SU-DHL-6 (cell line): Measurements from ENCODE around the gene ITGA1.
"Not testable (repeated sequence)": the region's sequence is repeated elsewhere in the genome, so short reads cannot be mapped to it uniquely, and the experiment has no call there.

ENCODE experiments used
- H2AFZ ChIP-seq: fragments of 200-600 bp; sonication (generic); 2 replicates; pipeline ENCODE4 v1.6.1; 2014; ENCODE audit warnings: low read depth, mild to moderate bottlenecking, moderate library complexity, mixed read lengths, antibody characterized with exemption, low read length; ENCODE audit not compliant: severe bottlenecking
- H3F3A ChIP-seq: fragments of 200-600 bp; shearing (Covaris generic); 2 replicates; pipeline ENCODE4 v1.6.0; 2016; ENCODE audit warnings: antibody characterized with exemption, mild to moderate bottlenecking; ENCODE audit not compliant: insufficient read depth
- H3K27ac ChIP-seq: fragments of 200-600 bp; sonication (generic); 2 replicates; pipeline ENCODE4 v1.5.1; 2016; ENCODE audit warnings: low read depth, mild to moderate bottlenecking, low read length, moderate library complexity, mixed read lengths
- H3K27me3 ChIP-seq: fragments of 200-600 bp; sonication (generic), shearing (Covaris generic); 2 replicates; pipeline ENCODE4 v1.6.0; 2014; ENCODE audit warnings: mild to moderate bottlenecking, low read length
- H3K36me3 ChIP-seq: fragments of 200-600 bp; sonication (generic); 2 replicates; pipeline ENCODE4 v1.6.1; 2014; ENCODE audit warnings: mild to moderate bottlenecking, low read length, mixed read lengths
- H3K4me2 ChIP-seq: fragments of 300-600, 200-600 bp; shearing (Covaris generic), sonication (generic); 2 replicates; pipeline ENCODE4 v1.6.0; 2014; ENCODE audit warnings: low read length, low read depth, mild to moderate bottlenecking; ENCODE audit not compliant: poor library complexity, severe bottlenecking
- H3K4me3 ChIP-seq: fragments of 200-600 bp; sonication (generic); 2 replicates; pipeline ENCODE4 v1.5.1; 2014; ENCODE audit warnings: antibody characterized with exemption, low read length, mild to moderate bottlenecking, mixed read lengths; ENCODE audit not compliant: insufficient read depth, poor library complexity, severe bottlenecking
- H3K79me2 ChIP-seq: fragments of 200-600 bp; sonication (generic); 2 replicates; pipeline ENCODE4 v1.6.1; 2014; ENCODE audit warnings: mild to moderate bottlenecking, low read length, moderate library complexity; ENCODE audit not compliant: insufficient read depth
- H3K9ac ChIP-seq: fragments of 200-600 bp; sonication (generic); 2 replicates; pipeline ENCODE4 v1.7.0; 2014; ENCODE audit warnings: mild to moderate bottlenecking, low read length
- H3K9me2 ChIP-seq: fragments of 200-600 bp; sonication (generic); replicated peaks from 2 replicates; pipeline ENCODE4 v1.6.1; 2014; ENCODE audit warnings: low read length; ENCODE audit not compliant: insufficient read depth
- H3K9me3 ChIP-seq: fragments of 200-600 bp; sonication (generic); 2 replicates; pipeline ENCODE4 v1.6.1; 2014; ENCODE audit warnings: low read length, mixed read lengths; ENCODE audit not compliant: insufficient read depth
- H4K20me1 ChIP-seq: fragments of 200-600 bp; sonication (generic); 2 replicates; pipeline ENCODE4 v1.6.1; 2014; ENCODE audit warnings: low read depth, mild to moderate bottlenecking, antibody characterized with exemption, low read length, moderate library complexity, mixed read lengths
- CTCF ChIP-seq: fragments of 200-600 bp; sonication (generic); IDR thresholded peaks from one replicate; pipeline ENCODE4 v1.5.1; 2017; ENCODE audit warnings: antibody characterized with exemption, mild to moderate bottlenecking, low read length, moderate library complexity; ENCODE audit not compliant: insufficient read depth, poor library complexity, severe bottlenecking
- EZH2phosphoT487 ChIP-seq: fragments of 200-600 bp; sonication (generic), shearing (Covaris generic); conservative IDR thresholded peaks from 2 replicates; pipeline ENCODE4 v1.6.1; 2018; ENCODE audit warnings: mild to moderate bottlenecking, antibody characterized with exemption, low read length, moderate library complexity, mixed read lengths

The ITGA1 gene

GRCh38 chr5:52846182-52846842 lies 58.6 kb downstream of the ITGA1 start:
- Histone ChIP-seq H3K79me2 (no peaks in the 10 kb centered on the region), H3K4me3 (no peak overlapping the region), H3K36me3 (no peaks in the 10 kb centered on the region)

GRCh38 chr5:52848688-52849087 lies 61.0 kb downstream of the ITGA1 start:
- not testable (repeated sequence) for H3K79me2 ChIP-seq, H4K20me1 ChIP-seq, H3K4me3 ChIP-seq, H3K36me3 ChIP-seq, H3K4me2 ChIP-seq, H2AFZ ChIP-seq, H3K9me2 ChIP-seq, H3K9ac ChIP-seq, H3F3A ChIP-seq, H3K27me3 ChIP-seq, H3K27ac ChIP-seq, H3K9me3 ChIP-seq

More at GRCh38 chr5:52846182-52846842, 58.6 kb downstream of the ITGA1 start:
- Histone ChIP-seq H3K4me2 (no peak overlapping the region), H3K9me3 (no peaks in the 10 kb centered on the region), H4K20me1 (no peaks in the 10 kb centered on the region), H3K27me3 (no peaks in the 10 kb centered on the region; the same call in 1 of the 2 replicates), H2AFZ (no peak overlapping the region), H3K9ac (no peak overlapping the region), H3F3A (no peaks in the 10 kb centered on the region), H3K9me2 (no peaks in the 10 kb centered on the region), H3K27ac (no peak overlapping the region)
- TF ChIP-seq CTCF: no peak
- TF ChIP-seq EZH2phosphoT487: no peak

- H3K9me2 ChIP-seq: no peaks in the 10 kb centered on the region
- no peaks in the 10 kb centered on the region for H3K9me3 ChIP-seq
- H3K27me3 ChIP-seq: no peaks in the 10 kb centered on the region
- no peaks in the 10 kb centered on the region for H4K20me1 ChIP-seq
- no peak overlapping the region for H3K4me2 ChIP-seq
- H3K9ac ChIP-seq: no peak overlapping the region
- no peak overlapping the region for H3K4me3 ChIP-seq
- no peak for TF ChIP-seq EZH2phosphoT487
- TF ChIP-seq CTCF: no peak
- no peaks in the 10 kb centered on the region for H3K79me2 ChIP-seq
- H3K27ac ChIP-seq: no peak overlapping the region
- H3F3A ChIP-seq: no peaks in the 10 kb centered on the region
- H2AFZ ChIP-seq: no peak overlapping the region
- no peaks in the 10 kb centered on the region for H3K36me3 ChIP-seq
Measured at GRCh38 chr5:52849544-52849943, 61.8 kb downstream of the ITGA1 start.

- H3K27ac ChIP-seq: no peak overlapping the region
- H3K79me2 ChIP-seq: no peaks in the 10 kb centered on the region
- H3K36me3 ChIP-seq: no peaks in the 10 kb centered on the region
- no peak overlapping the region for H2AFZ ChIP-seq
- H3K9me2 ChIP-seq: no peaks in the 10 kb centered on the region
- no peaks in the 10 kb centered on the region for H3F3A ChIP-seq
- no peaks in the 10 kb centered on the region for H3K27me3 ChIP-seq
- H4K20me1 ChIP-seq: no peaks in the 10 kb centered on the region
- H3K9me3 ChIP-seq: no peaks in the 10 kb centered on the region
- H3K4me3 ChIP-seq: no peak overlapping the region
- TF ChIP-seq CTCF: no peak
- TF ChIP-seq EZH2phosphoT487: no peak
- no peak overlapping the region for H3K9ac ChIP-seq
- H3K4me2 ChIP-seq: no peak overlapping the region
Measured at GRCh38 chr5:52853650-52854049, 65.9 kb downstream of the ITGA1 start.
